Endometrial microvascular endothelial cells (primary cell): ENCODE data around the gene CNP. TPM values are rescaled to one million over a fixed set of nuclear protein-coding genes. Genes with fewer than 3 reads are reported as not detected.
"Not testable (repeated sequence)": the region's sequence is repeated elsewhere in the genome, so short reads cannot be mapped to it uniquely, and the experiment has no call there.

Experiments
- in situ Hi-C: cut with HindIII; loops from 2 replicates; pipeline ENCODE4 v1.10.0; 2017; ENCODE audit warnings: low sequenced_read_pairs, low pct_unique_long_range_greater_than_20kb; ENCODE audit errors: inconsistent ontology term
- total RNA-seq: library from RNA; depleted of rRNA; stranded (reverse); fragments of >200 nt; gene quantifications from one replicate; pipeline ENCODE4 v1.2.3, GENCODE V29; 2015; ENCODE audit errors: inconsistent ontology term

CNP gene
- total RNA-seq, 1 donor from 2014 or later, result 92.8 TPM

DNA sequence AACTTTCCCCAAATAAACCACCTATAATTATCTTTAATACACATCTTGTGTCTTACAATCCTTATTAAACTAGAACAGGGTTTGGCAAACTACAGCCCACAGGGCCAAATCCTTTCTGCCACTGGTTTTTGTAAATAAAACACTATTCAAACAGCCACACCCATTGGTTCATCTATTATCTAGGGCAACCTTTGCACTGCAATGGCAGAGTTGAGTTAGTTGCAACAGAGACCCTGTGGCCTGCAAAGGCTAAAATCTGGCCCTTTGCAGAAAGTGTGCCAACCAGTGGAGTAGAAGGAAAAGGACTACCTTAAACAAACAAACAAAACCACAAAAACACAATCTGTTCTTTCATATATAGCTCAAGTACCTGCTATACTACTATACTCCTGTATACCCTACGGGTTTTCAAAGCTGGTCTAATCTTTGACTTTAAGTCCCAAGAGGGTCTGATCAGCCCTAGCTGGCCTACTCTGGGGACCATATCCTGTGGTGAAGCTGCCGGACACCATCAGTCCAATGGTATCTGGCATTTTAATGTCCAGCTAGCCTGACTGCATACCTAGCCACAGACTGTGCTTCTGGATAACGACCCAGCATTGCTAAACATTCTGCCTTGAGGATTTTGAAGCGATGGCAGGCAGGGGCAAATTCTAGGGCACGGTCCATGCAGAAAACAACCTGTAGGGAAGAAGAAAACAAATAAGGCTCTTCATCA, 23.3 kb downstream of the CNP start:
- in situ Hi-C loops, result no loop called here

DNA sequence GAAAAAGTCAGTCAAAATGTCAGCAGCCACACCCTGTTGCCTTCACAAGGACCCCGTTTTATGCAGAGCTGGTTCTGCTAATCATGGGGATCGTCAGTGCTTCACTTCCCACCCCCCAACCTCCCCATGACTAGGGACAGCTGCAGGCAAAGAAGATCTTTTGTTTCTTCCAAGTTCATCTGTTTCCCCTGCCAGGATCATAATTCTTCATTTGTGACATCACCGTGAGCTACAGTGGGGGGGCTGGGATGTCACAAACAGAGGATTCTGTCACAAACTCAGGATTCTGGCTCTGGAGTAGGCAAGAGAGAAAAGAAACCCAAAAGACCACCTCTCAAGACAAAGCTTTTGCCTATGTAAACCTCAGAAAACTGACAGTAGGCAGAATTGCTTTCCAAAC, 26.0 kb downstream of the CNP start:
- in situ Hi-C loops, result no loop called here

DNA sequence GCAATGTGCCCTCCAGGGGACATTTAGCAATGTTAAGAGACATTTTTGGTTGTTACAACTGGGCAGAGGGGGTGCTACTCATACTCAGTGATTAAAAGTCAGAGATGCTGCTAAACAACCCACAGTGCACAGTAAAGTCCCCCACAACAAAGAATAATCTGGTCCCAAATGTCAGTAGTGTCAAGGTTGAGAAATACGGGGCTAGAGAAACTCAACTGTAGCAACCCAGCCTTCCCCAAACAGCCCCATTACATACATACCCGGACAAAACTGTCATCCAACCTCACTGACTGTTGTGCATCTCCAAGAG, 30.2 kb downstream of the CNP start:
- in situ Hi-C loops, result no loop called here

DNA sequence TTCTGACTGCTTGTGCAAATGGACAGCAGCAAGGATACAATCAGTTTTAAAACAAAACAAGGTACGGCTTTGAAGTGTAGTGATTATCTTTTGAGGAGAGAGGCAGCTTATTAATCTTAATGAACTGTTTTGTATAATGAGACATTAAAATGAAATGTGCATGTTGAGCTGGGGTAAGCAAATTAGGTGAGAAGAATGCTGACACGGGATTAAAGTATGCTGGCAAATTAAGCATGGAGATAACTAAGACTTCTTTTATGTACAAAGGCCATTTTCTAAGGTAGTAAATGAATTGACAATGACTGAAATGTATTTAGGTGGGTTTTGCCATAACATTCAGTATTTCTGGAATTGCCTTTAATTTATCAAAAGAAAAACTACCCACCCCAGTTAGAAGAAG, 31.9 kb downstream of the CNP start:
- in situ Hi-C loops, result no loop called here

DNA sequence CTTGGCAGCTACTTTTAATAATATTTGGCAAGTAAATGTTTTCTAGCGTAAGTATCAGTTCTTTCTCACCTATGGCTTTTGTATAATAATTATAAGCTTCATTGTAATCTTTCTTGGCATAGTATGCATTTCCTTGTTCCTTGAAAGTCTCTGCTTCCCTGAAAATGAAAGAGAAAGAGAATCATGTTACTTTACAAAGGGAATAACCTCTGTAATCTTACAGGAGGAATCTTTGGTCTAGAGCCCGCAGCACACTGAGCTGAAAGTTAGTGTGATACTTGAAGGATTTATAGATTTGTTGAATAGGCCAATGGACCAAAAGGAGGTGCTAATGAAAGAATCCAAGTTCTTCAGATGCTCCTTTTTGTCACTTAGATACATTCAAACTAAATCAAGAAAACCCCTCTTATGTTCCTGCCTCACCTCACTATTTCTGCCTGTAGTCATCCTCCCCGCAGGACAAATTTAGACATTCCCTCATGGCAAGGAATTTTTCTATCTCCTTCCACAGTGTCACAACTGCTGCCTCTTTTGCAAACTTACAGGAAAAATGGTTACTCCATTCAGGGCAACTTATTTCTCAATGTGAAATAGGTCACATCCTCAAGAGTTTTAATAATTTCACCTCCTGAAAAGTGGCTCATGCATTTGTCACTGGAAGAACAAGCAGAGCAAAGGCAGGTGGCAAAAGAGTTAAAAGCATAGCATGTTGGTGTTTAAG, 34.0 kb downstream of the CNP start:
- in situ Hi-C loops, result no loop called here

DNA sequence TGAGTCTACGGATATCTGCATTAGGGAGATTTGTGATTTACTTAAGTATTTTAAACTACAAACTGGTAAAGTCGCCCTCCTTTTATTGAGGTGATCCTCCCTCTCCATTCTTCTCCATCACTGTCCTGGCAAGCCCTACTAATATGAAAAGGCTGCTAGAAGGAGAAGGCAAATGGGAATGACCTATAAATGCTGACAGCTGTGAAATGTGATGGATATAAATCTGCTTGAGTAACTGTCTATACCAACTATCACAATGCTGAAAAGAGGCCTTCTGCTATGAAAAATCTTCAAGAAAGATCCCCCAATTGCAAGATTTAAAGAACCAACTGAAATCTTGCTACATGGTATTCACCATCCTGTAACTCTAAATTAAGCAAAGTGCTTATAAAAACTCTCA, 35.1 kb downstream of the CNP start:
- in situ Hi-C loops, result no loop called here

DNA sequence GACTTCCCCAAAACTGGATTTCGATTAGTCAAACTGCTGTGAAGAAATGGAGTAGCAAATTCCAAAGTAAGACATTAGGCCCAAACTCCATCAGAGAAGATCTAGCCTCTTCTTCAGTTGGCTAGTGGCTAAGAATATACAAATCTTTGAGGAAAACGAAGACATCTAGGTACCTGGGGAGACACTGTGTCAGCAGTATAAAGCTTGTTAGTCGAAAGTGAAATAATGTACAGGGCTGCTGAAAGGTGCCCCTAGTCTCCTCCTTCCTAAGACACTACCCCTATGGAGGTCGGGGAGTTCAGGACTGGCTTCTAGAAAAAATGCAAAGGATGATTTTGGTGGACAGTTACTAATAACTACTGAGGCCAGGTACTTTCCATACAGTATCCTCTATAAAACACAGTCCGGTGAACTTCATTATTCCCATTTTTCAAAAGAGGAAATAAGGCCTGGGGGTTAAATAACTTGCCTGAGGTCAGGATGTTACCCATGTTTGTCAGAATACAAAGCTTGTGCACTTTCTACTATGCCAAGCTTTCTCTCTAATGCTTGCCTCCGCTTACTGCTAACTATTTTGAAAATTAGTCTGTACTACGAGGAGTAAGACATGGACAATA, 35.7 kb downstream of the CNP start:
- in situ Hi-C loops, result no loop called here

DNA sequence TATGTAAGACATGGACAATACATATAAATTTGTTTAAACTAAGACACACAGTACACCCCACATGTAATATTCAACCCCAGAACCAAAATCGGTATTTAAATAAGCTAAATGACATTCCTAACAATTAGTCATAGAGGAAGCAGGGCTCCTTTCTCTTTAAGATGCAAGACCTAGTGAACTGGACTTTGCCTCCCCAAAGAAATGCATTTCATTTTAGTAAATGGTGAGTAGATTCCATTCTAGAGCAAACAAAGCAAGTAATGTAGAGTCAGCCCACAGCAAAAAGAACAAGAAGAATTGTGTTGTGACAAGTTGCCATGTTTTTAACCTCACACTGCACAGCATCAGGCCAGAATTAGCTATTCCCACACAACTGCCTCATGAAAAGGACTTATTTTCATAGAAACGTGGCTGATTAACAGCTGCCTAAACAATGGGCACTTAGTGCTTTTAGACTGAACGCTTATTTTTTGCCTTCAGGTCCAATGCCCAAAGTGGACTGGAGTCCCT, 36.3 kb downstream of the CNP start:
- in situ Hi-C loops, result no loop called here

DNA sequence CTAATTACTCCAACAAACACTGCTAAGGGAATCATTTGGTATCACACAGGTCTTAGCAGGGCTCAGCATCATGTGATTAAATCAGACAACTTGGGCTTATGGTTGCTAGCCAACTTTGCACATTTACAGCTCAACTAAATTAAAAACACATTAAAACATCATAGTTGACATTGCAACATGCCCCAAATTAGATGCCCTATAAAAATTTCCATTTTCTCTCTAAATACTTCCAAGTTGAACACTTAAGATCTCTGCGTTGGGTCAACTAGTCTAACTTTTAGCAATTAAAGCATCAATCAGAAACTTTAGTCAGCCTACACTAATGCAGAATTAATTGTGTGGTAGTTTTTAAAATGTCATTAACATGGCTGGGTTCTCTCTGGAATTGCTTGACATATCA, 38.6 kb downstream of the CNP start:
- in situ Hi-C loops, result no loop called here

DNA sequence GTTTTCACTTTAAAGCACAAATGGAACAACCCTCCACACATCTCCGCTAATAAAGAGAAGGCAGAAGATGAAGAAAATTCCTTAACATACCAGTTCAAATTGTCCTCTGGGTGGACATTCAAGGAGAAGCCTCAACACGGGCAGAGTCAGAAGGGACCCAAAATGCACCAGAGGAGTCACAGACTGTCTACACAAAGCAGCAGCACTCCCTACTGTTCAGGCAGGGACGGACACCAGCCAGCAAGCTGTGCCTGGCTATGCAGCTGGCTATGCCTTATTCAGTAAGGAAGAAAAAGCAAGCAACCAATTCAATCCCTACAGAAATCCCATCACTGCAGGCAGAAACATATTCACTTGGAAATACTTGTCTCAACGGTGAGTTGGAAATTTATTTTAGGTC, 42.6 kb downstream of the CNP start:
- in situ Hi-C loops, result no loop called here

DNA sequence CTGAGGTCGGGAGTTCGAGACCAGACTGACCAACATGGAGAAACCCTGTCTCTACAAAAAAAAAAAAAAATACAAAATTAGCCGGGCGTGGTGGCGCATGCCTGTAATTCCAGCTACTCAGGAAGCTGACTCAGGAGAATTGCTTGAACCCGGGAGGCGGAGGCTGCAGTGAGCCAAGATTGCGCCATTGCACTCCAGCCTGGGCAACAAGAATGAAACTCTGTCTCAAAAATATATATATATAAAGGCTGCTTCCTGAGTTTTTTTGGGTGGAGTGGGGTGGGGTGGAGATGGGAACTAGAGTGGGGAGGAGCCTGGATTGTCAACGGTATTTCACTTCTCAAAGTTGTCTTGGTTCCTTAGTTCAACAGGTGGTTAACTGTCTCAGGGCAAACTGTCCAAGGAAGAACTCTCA, 43.7 kb downstream of the CNP start:
- in situ Hi-C loops, result not testable (repeated sequence)

DNA sequence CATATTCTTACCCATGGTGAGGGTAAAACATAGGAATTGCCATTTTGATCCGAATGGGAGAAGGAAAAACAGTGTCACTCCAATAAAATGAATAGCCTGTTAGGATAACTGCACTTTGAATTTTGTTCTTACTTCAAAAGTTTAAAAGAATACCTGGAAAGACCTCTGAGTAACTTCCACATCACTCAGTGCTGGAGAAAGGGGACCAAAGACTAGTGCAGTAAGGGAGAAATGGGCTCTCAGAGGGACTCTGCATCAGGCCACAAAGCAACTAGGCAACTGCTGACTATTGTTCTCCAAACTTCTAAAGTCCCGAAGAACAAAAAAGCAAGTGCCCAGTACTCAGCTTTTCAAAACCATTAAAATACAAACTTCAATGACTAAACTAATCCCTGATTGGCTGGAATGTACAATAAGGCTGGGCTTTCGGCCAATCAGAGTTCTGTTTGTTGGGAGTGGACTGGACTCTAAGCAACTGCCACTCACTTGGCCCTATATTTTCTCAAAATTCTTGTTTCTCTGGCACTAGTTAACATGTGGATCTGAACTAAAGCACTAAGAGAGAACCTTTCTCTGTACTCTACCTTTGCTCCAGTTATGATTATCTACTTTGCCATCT, 44.4 kb downstream of the CNP start:
- in situ Hi-C loops, result no loop called here

DNA sequence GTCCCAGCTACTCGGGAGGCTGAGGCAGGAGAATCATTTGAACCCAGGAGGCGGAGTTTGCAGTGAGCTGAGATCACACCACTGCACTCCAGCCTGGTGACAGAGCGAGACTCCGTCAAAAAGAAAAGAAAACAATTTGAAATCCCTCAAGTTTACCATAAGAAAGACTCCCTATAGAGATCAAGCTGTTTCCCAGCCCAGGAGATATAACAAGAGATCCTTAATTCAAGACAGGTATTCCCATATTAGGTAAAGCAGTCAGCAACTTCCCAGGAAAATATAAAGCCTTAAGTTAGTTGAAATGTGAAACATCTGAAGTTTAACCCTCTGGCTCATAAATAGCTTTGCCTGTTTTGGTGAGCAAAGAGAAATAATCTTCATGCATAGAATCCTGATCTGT, 45.8 kb downstream of the CNP start:
- in situ Hi-C loops, result not testable (repeated sequence)

DNA sequence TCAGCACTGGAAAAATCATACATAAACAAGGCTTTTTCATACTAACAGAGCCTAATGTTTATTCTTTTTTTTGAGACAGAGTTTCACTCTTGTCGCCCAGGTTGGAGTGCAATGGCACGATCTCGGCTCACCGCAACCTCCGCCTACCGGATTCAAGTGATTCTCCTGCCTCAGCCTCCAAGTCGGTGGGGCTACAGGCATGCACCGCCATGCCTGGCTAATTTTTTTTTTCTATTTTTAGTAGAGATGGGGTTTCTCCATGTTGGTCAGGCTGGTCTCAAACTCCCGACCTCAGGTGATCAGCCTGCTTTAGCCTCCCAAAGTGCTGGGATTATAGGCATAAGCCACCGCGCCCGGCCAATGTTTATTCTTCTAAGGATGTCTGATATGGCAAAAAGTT, 47.1 kb downstream of the CNP start:
- in situ Hi-C loops, result not testable (repeated sequence)

DNA sequence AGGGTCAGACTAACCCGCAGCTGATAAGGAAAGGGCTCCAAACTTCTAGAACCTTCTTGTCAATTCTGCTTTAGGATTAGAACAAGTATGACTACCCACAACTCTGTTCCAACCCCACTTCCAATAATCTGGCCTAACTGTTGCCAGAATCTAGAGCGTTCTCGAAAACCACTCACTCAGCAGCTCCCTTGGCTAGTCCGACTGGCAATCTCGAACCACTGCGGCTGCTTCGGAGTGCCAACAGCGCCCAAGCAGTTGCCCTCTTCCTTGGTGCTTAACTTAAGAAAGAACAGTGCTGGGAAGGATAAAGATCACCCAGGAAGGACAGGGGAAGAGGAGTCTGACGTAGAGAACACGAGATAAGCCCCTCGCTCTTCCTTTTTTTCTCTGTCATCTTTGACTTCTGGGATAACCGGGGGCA, 49.8 kb downstream of the CNP start:
- in situ Hi-C loops, result no loop called here

DNA sequence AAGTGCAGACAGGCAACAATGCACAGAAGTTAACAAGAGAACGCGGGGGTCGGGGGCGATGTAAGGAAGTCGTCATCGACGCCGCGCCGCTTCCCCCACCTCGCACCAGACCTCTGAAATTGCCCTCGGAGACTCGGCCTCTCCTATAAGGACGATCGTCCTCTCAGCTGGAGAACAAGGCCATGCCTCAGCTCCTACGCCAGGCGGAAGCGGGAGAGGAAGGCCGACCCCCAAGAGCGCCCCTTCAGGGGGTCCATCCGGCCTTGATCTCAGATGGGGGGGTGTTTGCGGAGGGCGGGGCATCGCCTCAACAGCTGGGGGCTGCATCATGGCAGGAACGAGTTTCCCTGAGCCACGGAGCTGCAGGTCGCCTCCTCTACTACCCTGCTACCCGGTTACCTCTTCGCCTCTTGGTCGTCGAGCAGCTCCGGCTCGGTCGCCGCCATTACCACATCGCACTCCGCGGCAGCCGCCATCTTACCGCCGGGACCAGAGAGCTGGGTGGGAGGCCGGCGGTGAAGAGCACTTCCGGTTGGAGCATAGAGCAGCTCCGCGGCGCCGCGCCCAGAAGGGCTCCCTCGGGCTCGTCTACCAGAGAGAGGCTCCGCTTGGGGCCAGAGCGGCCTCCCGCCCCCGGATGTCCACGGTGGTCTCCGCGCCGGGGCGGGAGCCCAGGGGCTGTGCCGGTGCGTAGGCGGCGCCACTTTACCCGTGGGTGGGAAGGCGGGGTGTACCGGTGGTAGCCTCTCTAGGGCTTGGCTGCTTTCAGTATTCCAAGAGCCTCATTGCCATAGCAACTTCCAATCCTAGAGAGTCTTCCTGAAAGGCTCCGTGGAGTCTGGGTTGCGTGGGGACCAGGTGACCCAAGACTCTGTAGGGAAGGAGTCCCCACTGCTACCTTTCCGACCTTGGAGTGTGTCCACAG, 50.6 kb downstream of the CNP start, which contains the start of gene DNAJC7:
Gene DNAJC7, minus strand, starts transcription at position 499 of the 925 bp plus-strand sequence. Its CDS starts 23 bp downstream, at position 476.
- in situ Hi-C loops, result no loop called here

DNA sequence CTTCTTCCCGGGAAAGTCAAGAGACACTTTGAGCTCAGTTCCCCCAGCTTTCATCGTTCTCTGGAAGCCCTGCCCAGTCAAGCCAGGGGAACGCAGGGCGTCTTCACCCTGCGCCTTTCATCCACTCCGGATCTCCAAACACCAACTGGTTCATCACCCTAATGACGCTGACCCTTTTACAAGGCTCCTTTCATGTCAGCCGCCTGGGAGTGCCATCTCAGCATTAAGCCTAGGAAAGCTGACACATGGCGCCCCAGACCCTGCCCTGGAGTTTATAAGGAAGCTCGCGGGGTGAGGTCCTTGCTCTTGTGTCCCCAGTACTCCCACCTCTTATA, 51.2 kb downstream of the CNP start:
- in situ Hi-C loops, result no loop called here

DNA sequence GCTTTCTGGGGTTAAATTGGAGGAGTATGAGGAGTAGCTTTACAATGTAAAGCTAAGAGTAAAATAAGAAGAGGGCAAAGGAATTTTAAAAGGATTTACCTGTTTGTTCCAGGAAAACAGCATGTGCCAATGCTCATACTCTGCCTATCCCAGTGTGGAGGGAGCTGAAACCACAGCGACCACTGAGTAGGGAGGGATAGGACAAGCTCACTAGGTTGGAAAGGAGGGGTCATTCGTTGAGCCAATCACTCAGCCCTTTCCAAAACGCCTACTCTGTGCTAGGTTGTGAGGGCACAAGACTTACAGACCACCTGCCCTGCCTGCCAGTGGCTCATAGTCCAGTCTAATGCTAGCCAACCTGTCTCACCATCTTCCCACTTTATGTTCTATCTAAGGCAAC, 51.7 kb downstream of the CNP start:
- in situ Hi-C loops, result no loop called here

DNA sequence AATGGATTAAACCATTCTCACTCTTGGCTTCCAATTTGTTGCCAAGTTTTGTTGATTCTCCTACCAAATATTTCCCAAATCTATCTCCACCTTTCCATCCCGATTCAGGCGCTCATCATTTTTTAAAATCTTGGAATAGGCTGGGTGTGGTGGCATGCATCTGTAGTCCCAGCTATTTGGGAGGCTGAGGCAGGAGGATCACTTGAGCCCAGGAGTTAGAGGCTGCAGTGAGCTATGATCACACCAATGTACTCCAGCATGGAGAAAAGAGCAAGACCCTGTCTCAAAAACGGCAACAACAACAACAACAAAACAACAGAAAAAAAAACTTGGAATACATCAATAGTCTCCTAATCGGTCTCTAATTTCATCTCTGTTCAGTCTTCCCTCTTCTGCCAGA, 52.4 kb downstream of the CNP start:
- in situ Hi-C loops, result no loop called here
